HG02678 (cell line): Measurements from ENCODE around the gene CRIP1.

Source experiments
- ATAC-seq: cut with Tn5 transposase; IDR thresholded peaks from one replicate; pipeline ENCODE4 v1.9.1; 2021; ENCODE audit warnings: mild to moderate bottlenecking, moderate library complexity; ENCODE audit not compliant: unreplicated experiment

The CRIP1 gene

GRCh38 chr14:105480199-105480746, 6.4 kb upstream of the CRIP1 start:
- no peak for ATAC-seq

- ATAC-seq = peak; percentile 57
Measured at GRCh38 chr14:105480807-105481801, 5.6 kb upstream of the CRIP1 start.

- ATAC-seq = peak; percentile 53
Measured at GRCh38 chr14:105481886-105482457, 4.7 kb upstream of the CRIP1 start.

- ATAC-seq = no peak
Measured at GRCh38 chr14:105482486-105483110, 4.1 kb upstream of the CRIP1 start.

GRCh38 chr14:105483300-105484068, 3.2 kb upstream of the CRIP1 start:
- ATAC-seq = no peak

GRCh38 chr14:105484069-105484996, 2.4 kb upstream of the CRIP1 start:
- ATAC-seq = no peak

- no peak for ATAC-seq
Measured at GRCh38 chr14:105484997-105485393, 1.7 kb upstream of the CRIP1 start.

- ATAC-seq = no peak
Measured at GRCh38 chr14:105485739-105486162, 935 bp upstream of the CRIP1 start.

- ATAC-seq = no peak
Measured at GRCh38 chr14:105486974-105487448, 325 bp downstream of the CRIP1 start.

- ATAC-seq = no peak
Measured at GRCh38 chr14:105487449-105487985, 831 bp downstream of the CRIP1 start.

- ATAC-seq = no peak
Measured at GRCh38 chr14:105487986-105488777, 1.5 kb downstream of the CRIP1 start.

GRCh38 chr14:105488781-105489541, 2.3 kb downstream of the CRIP1 start:
- ATAC-seq = no peak

GRCh38 chr14:105489542-105490266, 3.0 kb downstream of the CRIP1 start:
- ATAC-seq = no peak

- peak; percentile 1 for ATAC-seq
Measured at GRCh38 chr14:105490267-105490571, 3.5 kb downstream of the CRIP1 start.

- ATAC-seq = peak; percentile 66
Measured at GRCh38 chr14:105490572-105491365, 4.1 kb downstream of the CRIP1 start, which contains the start of gene TEDC1. TSS of gene TEDC1 (plus strand) at chr14:105491246. CDS start at chr14:105491376, 130 bp downstream.

- ATAC-seq = no peak
Measured at GRCh38 chr14:105491366-105491973, 4.8 kb downstream of the CRIP1 start.
